ENCODE results near the gene USP30. TPM values are rescaled to one million over a fixed set of nuclear protein-coding genes. Genes with fewer than 3 reads are reported as not detected.

The USP30 gene
- total RNA-seq, 1 experiment from 2014 or later = 6.9 TPM

GRCh38 chr12:109016978-109017377 is 35.4 kb upstream of the USP30 start:
- Mint-ChIP-seq H3K36me3 (no peaks in the 10 kb centered on the region), H3K27me3 (ENCODE audit: low read depth) (peaks cover 14% of the 10 kb centered on the region), H3K4me1 (peaks cover 3% of the 10 kb centered on the region; the same call in 1 of the 2 replicates), H3K4me3 (no peak overlapping the region), H3K27ac (no peak overlapping the region), H3K9me3 (peaks cover 3% of the 10 kb centered on the region; the same call in 1 of the 2 replicates)
- CTCF ChIA-PET = no interaction called here
- no peak for ATAC-seq
- POLR2A ChIA-PET = no interaction called here
- DNase-seq (ENCODE audit: low spot score) = no peak
- no peak for TF ChIP-seq ZMAT4 (CRISPR knock-in tag; IDR thresholded peaks at IDR 0.05)
- no peak for TF ChIP-seq ZNF396 (CRISPR knock-in tag; IDR thresholded peaks at IDR 0.05; ENCODE audit: borderline replicate concordance)
- TF ChIP-seq FOXP1 (CRISPR knock-in tag; IDR thresholded peaks at IDR 0.05; ENCODE audit: borderline replicate concordance) = no peak
- no peak for TF ChIP-seq E2F4 (CRISPR knock-in tag; IDR thresholded peaks at IDR 0.05; ENCODE audit: borderline replicate concordance, low read depth)

GRCh38 chr12:109018296-109018695 is 34.1 kb upstream of the USP30 start:
- H3K27ac Mint-ChIP-seq = no peak overlapping the region
- H3K4me1 Mint-ChIP-seq = peaks cover 3% of the 10 kb centered on the region; the same call in 1 of the 2 replicates
- H3K4me3 Mint-ChIP-seq = no peak overlapping the region
- CTCF ChIA-PET = no interaction called here
- ATAC-seq (no peak), DNase-seq (ENCODE audit: low spot score) (no peak)
- H3K27me3 Mint-ChIP-seq (ENCODE audit: low read depth) = peaks cover 16% of the 10 kb centered on the region
- H3K36me3 Mint-ChIP-seq = no peaks in the 10 kb centered on the region
- POLR2A ChIA-PET = no interaction called here
- peaks cover 3% of the 10 kb centered on the region; the same call in 1 of the 2 replicates for H3K9me3 Mint-ChIP-seq
- TF ChIP-seq ZNF532 (CRISPR knock-in tag; IDR thresholded peaks at IDR 0.05; ENCODE audit: borderline replicate concordance) = no peak
- no peak for TF ChIP-seq AFF4 (CRISPR knock-in tag; IDR thresholded peaks at IDR 0.05; ENCODE audit: borderline replicate concordance)
- TF ChIP-seq MYBL2 (CRISPR knock-in tag; IDR thresholded peaks at IDR 0.05) = no peak
- no peak for TF ChIP-seq FOXP4 (CRISPR knock-in tag; IDR thresholded peaks at IDR 0.05)
- no peak for TF ChIP-seq ZNF263 (CRISPR knock-in tag; IDR thresholded peaks at IDR 0.05; ENCODE audit: low read depth)
- no peak for TF ChIP-seq ZNF512 (CRISPR knock-in tag; IDR thresholded peaks at IDR 0.05; ENCODE audit: borderline replicate concordance)
- no peak for TF ChIP-seq ZBTB43 (CRISPR knock-in tag; IDR thresholded peaks at IDR 0.05)
- TF ChIP-seq GTF2I (CRISPR knock-in tag; conservative IDR thresholded peaks at IDR 0.05) = no peak
- no peak for TF ChIP-seq STAT6 (CRISPR knock-in tag; conservative IDR thresholded peaks at IDR 0.05; ENCODE audit: low read depth)
- no peak for TF ChIP-seq EMX1 (CRISPR knock-in tag; IDR thresholded peaks at IDR 0.05)
- no peak for TF ChIP-seq PRRX2 (CRISPR knock-in tag; IDR thresholded peaks at IDR 0.05)
- TF ChIP-seq ZNF396 (CRISPR knock-in tag; IDR thresholded peaks at IDR 0.05; ENCODE audit: borderline replicate concordance) = no peak

Data from WTC11 (cell line).